NT2/D1 (cell line): ENCODE data around the gene ACSF3.
A peak's percentile ranks its signal among the peaks of the same experiment; 100 is the strongest.

Experiments used
- SUZ12 ChIP-seq: IDR thresholded peaks from 2 replicates; pipeline ENCODE4 v1.6.1; 2011; ENCODE audit not compliant: insufficient read length, insufficient read depth; ENCODE audit errors: extremely low read depth
- YY1 ChIP-seq: IDR thresholded peaks from 2 replicates; pipeline ENCODE4 v1.6.1; 2011; ENCODE audit not compliant: insufficient read length, insufficient read depth

DNA sequence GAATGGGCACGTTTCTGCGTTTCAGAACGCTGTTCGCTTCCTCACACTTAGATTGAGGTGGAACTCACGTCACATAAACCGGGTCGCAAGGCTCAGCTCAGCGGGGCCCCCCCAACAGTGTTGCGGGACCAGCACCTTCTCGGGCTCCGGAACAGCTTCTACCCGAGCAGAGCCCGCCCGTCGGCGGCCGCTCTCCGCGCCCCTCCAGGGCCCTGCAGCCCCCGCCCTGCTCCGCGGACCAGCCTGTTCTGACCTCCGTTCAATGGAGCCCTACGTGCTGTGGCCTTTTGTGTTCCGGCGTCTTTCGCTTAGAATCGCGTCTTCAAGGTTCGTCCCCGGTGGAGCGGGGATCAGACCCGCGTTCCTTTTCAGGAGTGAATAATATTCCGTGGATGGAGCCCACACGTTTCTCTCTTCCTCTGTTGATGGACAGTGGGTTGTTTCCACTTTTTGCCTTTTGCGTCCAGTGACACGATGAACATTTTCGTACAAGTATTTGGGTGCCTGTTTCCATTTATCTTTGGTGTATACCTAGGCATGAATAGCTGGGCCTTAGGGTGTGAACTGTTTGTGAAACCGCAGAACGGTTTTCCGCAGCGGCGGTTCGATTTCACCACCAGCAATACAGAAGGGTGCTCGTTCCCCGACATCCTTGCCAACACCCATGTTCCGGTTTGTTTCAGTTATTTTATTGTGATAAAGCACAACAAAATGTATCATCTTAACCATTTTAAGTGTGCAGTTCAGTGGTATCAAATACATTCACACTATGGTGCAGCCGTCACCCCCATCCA lies 109.0 kb downstream of the ACSF3 start:
- TF ChIP-seq YY1 (no peak), SUZ12 (peak; percentile 65)
